Vagina (tissue), 2 donors: ENCODE measurements around the gene SLC46A3. TPM values are rescaled to one million over a fixed set of nuclear protein-coding genes. Genes with fewer than 3 reads are reported as not detected.
"Not testable (repeated sequence)": the region's sequence is repeated elsewhere in the genome, so short reads cannot be mapped to it uniquely, and the experiment has no call there.

Source experiments
- DNase-seq, 2 donors: peaks; one replicate each; pipeline ENCODE4 v3.0.0-alpha.2; 2017; ENCODE audit errors: extremely low spot score in 2 of 2
- H3K27ac ChIP-seq: fragments of 200-600 bp; sonication (generic); one replicate; pipeline ENCODE4 v1.5.1; 2019
- H3K27me3 ChIP-seq: fragments of 200-600 bp; sonication (generic); one replicate; pipeline ENCODE4 v1.5.1; 2019
- H3K36me3 ChIP-seq, 2 donors: fragments of 200-600 bp; sonication (generic); one replicate each; pipeline ENCODE4 v1.5.1; 2017 to 2019
- H3K4me1 ChIP-seq: fragments of 200-600 bp; sonication (generic); one replicate; pipeline ENCODE4 v1.5.1; 2019
- H3K4me3 ChIP-seq, 2 donors: fragments of 200-600 bp; sonication (generic); 1 replicate in 1 of 2; 2 replicates in 1 of 2; pipeline ENCODE4 v1.5.1; 2016 to 2019
- H3K9me3 ChIP-seq: fragments of 200-600 bp; sonication (generic); one replicate; pipeline ENCODE4 v1.5.1; 2019
- CTCF ChIP-seq, 3 experiments: fragments of 450-650 bp in 2 of 3; fragments of 200-600 bp in 1 of 3; sonication (generic) in 1 of 3; IDR thresholded peaks; one replicate each; pipeline ENCODE4 v1.5.1; 2017 to 2019; ENCODE audit warnings: antibody characterized with exemption in 3 of 3, mild to moderate bottlenecking in 2 of 3, moderate library complexity in 2 of 3
- POLR2A ChIP-seq, 2 donors: fragments of 450-650 bp; IDR thresholded peaks; one replicate each; pipeline ENCODE4 v1.6.1; 2017; ENCODE audit warnings: antibody characterized with exemption in 2 of 2, mild to moderate bottlenecking in 2 of 2, moderate library complexity in 2 of 2
- POLR2AphosphoS5 ChIP-seq, 2 donors: sonication (generic); formaldehyde crosslinking; IDR thresholded peaks; one replicate each; pipeline ENCODE4 v1.9.0; 2017; ENCODE audit warnings: antibody characterized with exemption in 2 of 2, mild to moderate bottlenecking in 2 of 2, low read depth in 1 of 2; ENCODE audit not compliant: insufficient read depth in 1 of 2
- intact Hi-C: fragments of 100-400 bp; cut with DNase I; formaldehyde crosslinking; loops from one replicate; pipeline ENCODE4 v1.15.1; 2023
- total RNA-seq: library from RNA; depleted of rRNA; stranded (reverse); fragments of >200 nt; gene quantifications from one replicate; pipeline ENCODE4 v1.2.3, GENCODE V29; 2016

The SLC46A3 gene
- total RNA-seq, 1 donor from 2014 or later: 5.2 TPM

- H3K27ac ChIP-seq: no peak overlapping the region
- intact Hi-C loops: no loop called here
These were observed 32.9 kb downstream of the SLC46A3 start for GRCh38 chr13:28685892-28686291.

GRCh38 chr13:28685114-28685513, 33.7 kb downstream of the SLC46A3 start:
- Histone ChIP-seq H3K27me3 (no peaks in the 10 kb centered on the region), H3K4me3 (no peak overlapping the region), H3K36me3 (no peaks in the 10 kb centered on the region), H3K4me1 (no peaks in the 10 kb centered on the region), H3K27ac (no peak overlapping the region), H3K9me3 (peaks cover 5% of the 10 kb centered on the region)
- DNase-seq: no peak
- intact Hi-C loops: no loop called here
- TF ChIP-seq CTCF (IDR thresholded peaks at IDR 0.05) (no peak), POLR2AphosphoS5 (IDR thresholded peaks at IDR 0.05; ENCODE audit: insufficient read depth in 1 of 2, low read depth in 1 of 2) (no peak), POLR2A (IDR thresholded peaks at IDR 0.05) (no peak)

More at GRCh38 chr13:28685892-28686291, 32.9 kb downstream of the SLC46A3 start:
- DNase-seq: no peak
- H3K4me1 ChIP-seq: no peaks in the 10 kb centered on the region
- no peak for TF ChIP-seq POLR2A (IDR thresholded peaks at IDR 0.05)
- TF ChIP-seq CTCF (IDR thresholded peaks at IDR 0.05): no peak
- TF ChIP-seq POLR2AphosphoS5 (IDR thresholded peaks at IDR 0.05; ENCODE audit: insufficient read depth in 1 of 2, low read depth in 1 of 2): no peak
- H3K9me3 ChIP-seq: peaks cover 5% of the 10 kb centered on the region
- H3K36me3 ChIP-seq: no peaks in the 10 kb centered on the region
- H3K27me3 ChIP-seq: no peaks in the 10 kb centered on the region
- H3K4me3 ChIP-seq: no peak overlapping the region

GRCh38 chr13:28684257-28684656, 34.5 kb downstream of the SLC46A3 start:
- TF ChIP-seq POLR2A (IDR thresholded peaks at IDR 0.05): no peak
- no peak for TF ChIP-seq CTCF (IDR thresholded peaks at IDR 0.05)
- TF ChIP-seq POLR2AphosphoS5 (IDR thresholded peaks at IDR 0.05; ENCODE audit: insufficient read depth in 1 of 2, low read depth in 1 of 2): no peak
- no peak overlapping the region for H3K27ac ChIP-seq
- no peaks in the 10 kb centered on the region for H3K27me3 ChIP-seq
- no peaks in the 10 kb centered on the region for H3K4me1 ChIP-seq
- no peak overlapping the region for H3K4me3 ChIP-seq
- intact Hi-C loops: no loop called here
- H3K9me3 ChIP-seq: peaks cover 5% of the 10 kb centered on the region
- H3K36me3 ChIP-seq: peaks cover 0 to 2% of the 10 kb centered on the region in 2 donors
- DNase-seq: no peak

GRCh38 chr13:28683169-28683568, 35.6 kb downstream of the SLC46A3 start:
- H3K27me3 ChIP-seq, H3K4me1 ChIP-seq, H3K4me3 ChIP-seq, H3K9me3 ChIP-seq, intact Hi-C loops, DNase-seq, H3K27ac ChIP-seq: not testable (repeated sequence)
- peaks cover 0 to 11% of the 10 kb centered on the region in 2 donors for H3K36me3 ChIP-seq

GRCh38 chr13:28680541-28680940, 38.2 kb downstream of the SLC46A3 start:
- intact Hi-C loops: no loop called here
- no peak for DNase-seq
- H3K36me3 ChIP-seq: peaks cover 4 to 30% of the 10 kb centered on the region in 2 donors
- TF ChIP-seq CTCF (IDR thresholded peaks at IDR 0.05) (no peak), POLR2AphosphoS5 (IDR thresholded peaks at IDR 0.05; ENCODE audit: insufficient read depth in 1 of 2, low read depth in 1 of 2) (no peak), POLR2A (IDR thresholded peaks at IDR 0.05) (no peak)
- H3K4me3 ChIP-seq: no peak overlapping the region
- H3K27me3 ChIP-seq: no peaks in the 10 kb centered on the region
- no peaks in the 10 kb centered on the region for H3K4me1 ChIP-seq
- H3K27ac ChIP-seq: no peak overlapping the region
- no peaks in the 10 kb centered on the region for H3K9me3 ChIP-seq
